Omental fat pad (tissue), 4 donors: ENCODE data around the gene SNX18. TPM values are rescaled to one million over a fixed set of nuclear protein-coding genes. Genes with fewer than 3 reads are reported as not detected.
A peak's percentile ranks its signal among the peaks of the same experiment; 100 is the strongest.

Experiments used
- ATAC-seq: fragments of 150-250 bp; one replicate; pipeline ENCODE4 v1.9.1; 2016; ENCODE audit warnings: mild to moderate bottlenecking, moderate library complexity; ENCODE audit not compliant: low FRiP score
- DNase-seq: peaks from one replicate; pipeline ENCODE4 v3.0.0-alpha.2; 2019; ENCODE audit warnings: low spot score
- CTCF ChIP-seq, 3 donors: fragments of 450-650 bp; IDR thresholded peaks; one replicate each; pipeline ENCODE4 v1.5.1; 2016 to 2017; ENCODE audit warnings: antibody characterized with exemption in 3 of 3, mild to moderate bottlenecking in 3 of 3, moderate library complexity in 2 of 3
- total RNA-seq, 4 donors: library from RNA; depleted of rRNA; stranded (reverse); fragments of >200 nt; gene quantifications; one replicate each; pipeline ENCODE4 v1.1.0, GENCODE V29; 2016

SNX18 gene
- total RNA-seq, 4 donors from 2014 or later: 21.9 to 53.9 (median 31.1) TPM

DNA sequence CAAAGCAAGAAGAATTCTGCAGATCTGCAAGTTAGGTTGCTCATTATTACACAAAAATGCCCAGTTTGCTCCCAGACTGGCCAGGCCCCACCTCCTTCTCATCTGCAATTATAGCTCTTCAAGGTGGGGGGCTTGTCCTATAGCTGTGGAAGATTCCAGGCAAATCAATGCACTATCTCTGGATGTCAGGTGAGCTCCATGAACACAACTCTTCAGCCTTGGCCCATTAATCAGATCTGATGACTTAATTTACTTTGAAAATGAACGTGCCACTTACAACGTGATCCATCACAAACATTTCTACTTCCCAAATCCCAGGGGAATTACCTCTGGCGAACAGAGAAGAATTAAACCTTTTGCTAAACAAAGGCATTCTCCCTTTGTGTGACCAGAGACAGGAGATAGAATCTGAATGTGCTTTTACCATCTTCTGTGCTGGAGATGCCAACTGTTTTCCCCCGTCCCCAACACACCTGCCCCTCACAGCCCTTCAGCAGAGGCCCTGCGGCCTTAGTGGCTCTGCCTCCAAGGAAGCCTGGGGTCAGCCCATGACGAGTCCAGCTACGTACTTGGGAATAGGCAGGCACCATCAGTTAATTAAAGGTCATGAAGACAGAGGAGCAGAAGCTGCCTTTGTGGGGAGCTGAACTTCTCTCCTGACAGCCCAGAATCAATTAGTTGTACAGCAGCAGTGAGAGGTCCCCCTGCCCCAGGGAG, 60.5 kb downstream of the SNX18 start:
- ATAC-seq (no peak), DNase-seq (no peak)
- TF ChIP-seq CTCF (IDR thresholded peaks at IDR 0.05): no peak

GRCh38 chr5:54579591-54580295, 62.2 kb downstream of the SNX18 start:
- DNase-seq (no peak), ATAC-seq (no peak)
- TF ChIP-seq CTCF (IDR thresholded peaks at IDR 0.05): no peak

DNA sequence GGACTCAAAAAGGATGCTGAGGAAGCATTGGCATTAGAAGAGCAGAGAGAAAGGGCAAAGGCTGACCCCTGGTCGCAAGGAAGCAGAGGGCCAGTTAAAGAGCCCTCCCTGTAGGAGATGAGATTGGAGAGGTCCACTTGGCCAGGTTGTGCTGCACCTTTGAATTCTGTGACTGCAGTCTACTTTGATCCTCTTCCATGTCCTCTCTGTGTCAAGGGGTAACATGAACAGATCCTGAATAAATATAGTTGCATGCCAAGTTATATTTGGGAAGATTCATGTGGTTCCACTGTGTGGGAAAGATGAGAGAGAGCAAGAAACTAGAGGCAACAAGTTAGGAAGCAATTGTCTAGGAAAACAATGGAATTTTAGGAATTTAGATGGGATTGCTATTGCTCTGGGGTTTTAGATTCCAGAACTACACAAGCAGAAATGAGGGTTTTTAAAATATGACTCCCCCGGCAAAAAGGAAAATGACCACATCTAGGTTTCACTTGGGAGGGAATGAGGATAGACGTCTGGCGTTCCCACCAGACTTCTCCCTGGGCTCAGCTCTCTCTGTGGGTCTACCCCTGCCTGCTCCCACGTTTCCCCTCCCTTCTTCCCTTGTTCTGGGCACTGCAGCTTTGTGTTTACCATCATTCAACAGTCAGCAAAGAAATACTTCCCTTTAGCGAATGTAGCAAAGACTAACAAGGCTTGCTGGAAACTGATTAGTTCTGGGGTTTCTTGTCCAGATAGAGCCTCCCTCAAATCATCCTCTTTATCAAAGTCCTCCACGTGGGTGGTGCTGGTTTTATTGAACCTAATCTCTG, 63.6 kb downstream of the SNX18 start:
- TF ChIP-seq CTCF (IDR thresholded peaks at IDR 0.05): no peak
- DNase-seq: no peak
- peak; percentile 14 for ATAC-seq

- DNase-seq (no peak), ATAC-seq (peak; percentile 18)
- TF ChIP-seq CTCF (IDR thresholded peaks at IDR 0.05): no peak
Observed at GRCh38 chr5:54581831-54582548, 64.4 kb downstream of the SNX18 start.

- no peak for TF ChIP-seq CTCF (IDR thresholded peaks at IDR 0.05)
- no peak for ATAC-seq
- DNase-seq: no peak
Observed at GRCh38 chr5:54586336-54586735, 68.8 kb downstream of the SNX18 start.

DNA sequence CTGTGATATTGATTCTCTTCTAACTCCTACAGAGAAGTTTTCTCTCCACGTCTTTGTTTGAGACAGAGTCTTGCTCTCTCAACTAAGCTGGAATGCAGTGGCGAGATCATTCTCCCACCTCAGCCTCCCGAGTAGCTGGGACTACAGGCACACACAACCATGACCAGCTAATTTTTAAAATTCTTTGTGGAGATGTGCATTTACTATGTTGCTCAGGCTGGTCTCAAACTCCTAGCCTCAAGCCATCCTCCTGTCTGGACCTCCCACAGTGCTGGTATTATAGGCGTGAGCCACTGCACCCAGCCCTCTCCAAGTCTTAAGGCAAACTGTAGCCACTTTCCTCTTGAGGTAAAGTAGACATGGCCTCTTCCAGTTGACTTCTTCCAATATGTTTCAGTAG, 72.2 kb downstream of the SNX18 start:
- TF ChIP-seq CTCF (IDR thresholded peaks at IDR 0.05): no peak
- no peak for ATAC-seq
- DNase-seq: no peak
